Stomach smooth muscle (tissue), 2 donors: ENCODE data around the gene PRKAG3.

Source experiments
- H3K27ac ChIP-seq: one replicate; pipeline ENCODE4 v1.7.0; 2013; ENCODE audit warnings: mild to moderate bottlenecking, low read length, inconsistent platforms
- H3K27me3 ChIP-seq, 2 donors: one replicate each; pipeline ENCODE4 v1.7.0; 2013; ENCODE audit warnings: low read length in 2 of 2; ENCODE audit not compliant: insufficient read depth in 2 of 2, control insufficient read depth in 1 of 2
- H3K36me3 ChIP-seq, 2 donors: one replicate each; pipeline ENCODE4 v1.7.0; 2013; ENCODE audit warnings: low read length in 2 of 2; ENCODE audit not compliant: control insufficient read depth in 2 of 2, insufficient read depth in 2 of 2
- H3K4me1 ChIP-seq: one replicate; pipeline ENCODE4 v1.7.0; 2013; ENCODE audit warnings: low read length; ENCODE audit not compliant: control insufficient read depth, insufficient read depth
- H3K4me3 ChIP-seq, 2 donors: one replicate each; pipeline ENCODE4 v1.7.0; 2013; ENCODE audit warnings: low read length in 2 of 2
- H3K9ac ChIP-seq, 2 donors: one replicate each; pipeline ENCODE4 v1.7.0; 2013; ENCODE audit warnings: low read length in 2 of 2, mild to moderate bottlenecking in 1 of 2
- H3K9me3 ChIP-seq, 2 donors: one replicate each; pipeline ENCODE4 v1.7.0; 2013; ENCODE audit warnings: low read length in 2 of 2; ENCODE audit not compliant: control insufficient read depth in 2 of 2
- donor health status: healthy.
- donor health status: Pancreatic carcinoma.

Gene PRKAG3

DNA sequence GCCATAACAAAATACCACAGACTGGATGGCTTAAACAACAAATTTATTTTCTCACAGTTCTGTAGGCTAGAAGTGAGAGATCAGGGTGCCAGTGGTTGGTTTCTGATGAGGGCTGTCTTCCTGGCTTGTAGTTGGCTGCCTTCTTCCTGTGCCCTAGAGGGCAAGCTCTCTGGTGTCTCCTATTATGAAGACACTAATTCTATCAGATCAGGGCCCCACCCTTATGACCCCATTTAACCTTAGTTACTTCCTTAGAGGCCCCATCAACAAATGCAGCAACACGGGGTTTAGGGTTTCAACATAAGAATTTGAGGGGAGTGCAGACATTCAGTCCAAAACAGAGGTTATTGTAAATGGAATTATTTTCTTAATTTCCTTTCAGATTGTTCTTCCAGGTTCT is 26.8 kb downstream of the PRKAG3 start:
- Histone ChIP-seq H3K36me3 (no peaks in the 10 kb centered on the region), H3K27ac (no peak overlapping the region), H3K4me1 (peaks cover 4% of the 10 kb centered on the region), H3K27me3 (peaks cover 0 to 2% of the 10 kb centered on the region in 2 donors), H3K9ac (no peak overlapping the region), H3K4me3 (no peak overlapping the region), H3K9me3 (peaks cover 0 to 3% of the 10 kb centered on the region in 2 donors)

DNA sequence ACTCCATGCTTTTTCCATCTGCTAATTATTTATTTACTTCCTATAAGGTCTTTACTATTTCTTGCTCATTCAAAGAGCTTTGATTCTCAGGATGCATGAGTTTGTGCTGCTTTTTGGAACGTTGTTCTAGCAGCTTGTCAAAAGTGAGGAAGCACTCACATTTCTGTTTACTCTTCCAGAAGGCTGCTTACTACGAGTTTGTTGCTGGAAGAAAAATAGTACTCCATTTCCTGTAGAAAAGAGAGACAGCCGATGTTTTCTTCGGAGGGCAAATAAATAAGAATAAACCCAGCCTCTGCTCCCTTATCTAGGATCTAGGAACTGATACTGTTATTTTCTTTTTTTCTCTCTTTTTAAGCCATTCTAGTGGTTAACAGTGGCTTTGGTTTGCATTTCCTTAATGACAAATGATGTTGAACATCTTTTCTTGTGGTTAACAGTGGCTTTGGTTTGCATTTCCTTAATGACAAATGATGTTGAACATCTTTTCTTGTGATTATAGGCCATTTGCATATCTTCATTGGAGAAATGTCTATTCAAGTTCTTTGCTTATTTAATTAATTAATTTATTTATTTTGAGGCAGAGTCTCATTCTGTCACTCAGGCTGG is 29.1 kb downstream of the PRKAG3 start:
- Histone ChIP-seq H3K27ac (no peak overlapping the region), H3K36me3 (no peaks in the 10 kb centered on the region), H3K4me3 (no peak overlapping the region), H3K27me3 (peaks cover 0 to 2% of the 10 kb centered on the region in 2 donors), H3K9me3 (peaks cover 0 to 3% of the 10 kb centered on the region in 2 donors), H3K4me1 (no peaks in the 10 kb centered on the region), H3K9ac (no peak overlapping the region)

DNA sequence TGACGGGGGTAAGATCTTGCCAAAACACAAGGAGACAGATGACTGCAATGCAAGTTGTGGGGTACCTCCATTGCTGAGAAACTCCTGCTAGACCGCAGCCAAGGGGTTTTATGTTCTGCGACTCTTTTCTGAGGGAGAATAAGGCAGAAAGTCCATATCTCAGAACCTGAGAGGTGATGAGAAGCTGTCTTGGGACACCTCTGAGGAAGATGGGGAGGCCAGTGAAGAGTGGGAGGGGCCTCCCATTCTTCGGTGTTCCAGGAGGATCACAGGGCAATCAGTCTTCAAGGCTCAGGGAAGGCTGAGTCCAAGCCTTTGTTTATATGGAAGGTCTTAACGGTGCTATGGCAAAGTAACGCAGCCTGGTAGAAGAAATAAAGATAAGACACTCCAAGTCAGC is 31.6 kb downstream of the PRKAG3 start:
- H3K4me1 ChIP-seq = no peaks in the 10 kb centered on the region
- no peak overlapping the region for H3K27ac ChIP-seq
- H3K9me3 ChIP-seq = peaks cover 0 to 3% of the 10 kb centered on the region in 2 donors
- H3K36me3 ChIP-seq = no peaks in the 10 kb centered on the region
- H3K4me3 ChIP-seq = no peak overlapping the region
- H3K9ac ChIP-seq = no peak overlapping the region
- peaks cover 0 to 2% of the 10 kb centered on the region in 2 donors for H3K27me3 ChIP-seq

DNA sequence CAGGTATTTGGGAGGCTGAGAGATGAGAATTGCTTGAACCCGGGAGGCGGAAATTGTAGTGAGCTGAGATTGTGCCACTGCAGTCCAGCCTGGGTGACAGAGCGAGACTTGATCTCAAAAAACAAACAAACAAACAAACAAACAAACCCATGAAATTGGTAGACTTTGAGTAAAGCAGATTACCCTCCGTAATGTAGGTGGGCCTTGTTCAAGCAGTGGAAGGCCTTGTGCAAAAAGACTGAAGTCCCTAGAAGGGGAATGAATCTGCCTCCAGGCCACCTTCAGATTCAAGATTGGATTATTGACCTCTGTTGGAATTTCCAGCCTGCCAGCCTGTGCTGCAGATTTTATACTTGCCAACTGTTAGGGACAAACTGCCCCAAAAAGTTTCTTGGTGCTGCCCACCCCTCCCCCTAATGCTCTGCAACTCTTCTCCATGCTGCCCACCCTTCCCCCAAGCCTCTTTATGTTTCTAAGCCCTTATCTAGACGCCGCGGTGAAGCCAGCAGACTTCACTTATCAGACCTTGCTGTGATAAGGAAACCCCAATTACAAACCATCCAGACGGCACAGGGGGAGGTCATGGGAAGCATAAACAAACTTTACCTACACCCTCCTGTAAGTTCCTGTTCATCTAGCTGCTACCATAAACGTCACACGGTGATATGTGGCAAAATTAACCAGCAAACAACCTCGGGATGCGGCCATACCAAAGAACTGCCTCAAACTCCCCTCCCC is 32.7 kb downstream of the PRKAG3 start:
- Histone ChIP-seq H3K9me3 (no peaks in the 10 kb centered on the region), H3K27me3 (peaks cover 0 to 2% of the 10 kb centered on the region in 2 donors), H3K9ac (no peak overlapping the region), H3K36me3 (no peaks in the 10 kb centered on the region), H3K4me3 (no peak overlapping the region), H3K4me1 (no peaks in the 10 kb centered on the region), H3K27ac (no peak overlapping the region)

DNA sequence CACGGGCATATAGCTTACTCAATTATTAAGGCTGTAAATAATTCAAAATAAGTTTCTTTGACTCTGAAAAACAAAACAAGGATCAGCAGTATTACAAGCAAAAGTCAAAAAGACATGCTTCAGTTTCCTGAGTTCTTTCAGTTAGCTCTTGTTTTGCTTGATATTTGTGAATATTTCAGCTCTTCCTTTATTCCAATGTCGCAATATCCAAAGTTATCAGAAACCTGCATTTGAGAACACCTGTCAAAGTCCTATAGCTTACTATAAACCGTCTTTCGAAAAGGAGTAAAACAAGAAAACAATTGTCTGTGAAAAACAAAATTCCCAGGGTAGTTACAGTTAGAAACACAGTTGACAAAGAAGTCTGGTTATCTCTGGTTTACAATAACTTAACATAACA is 34.9 kb downstream of the PRKAG3 start:
- H3K36me3 ChIP-seq = no peaks in the 10 kb centered on the region
- peaks cover 0 to 2% of the 10 kb centered on the region in 2 donors for H3K27me3 ChIP-seq
- H3K4me1 ChIP-seq = no peaks in the 10 kb centered on the region
- H3K9me3 ChIP-seq = no peaks in the 10 kb centered on the region
- H3K27ac ChIP-seq = no peak overlapping the region
- no peak overlapping the region for H3K9ac ChIP-seq
- no peak overlapping the region for H3K4me3 ChIP-seq

DNA sequence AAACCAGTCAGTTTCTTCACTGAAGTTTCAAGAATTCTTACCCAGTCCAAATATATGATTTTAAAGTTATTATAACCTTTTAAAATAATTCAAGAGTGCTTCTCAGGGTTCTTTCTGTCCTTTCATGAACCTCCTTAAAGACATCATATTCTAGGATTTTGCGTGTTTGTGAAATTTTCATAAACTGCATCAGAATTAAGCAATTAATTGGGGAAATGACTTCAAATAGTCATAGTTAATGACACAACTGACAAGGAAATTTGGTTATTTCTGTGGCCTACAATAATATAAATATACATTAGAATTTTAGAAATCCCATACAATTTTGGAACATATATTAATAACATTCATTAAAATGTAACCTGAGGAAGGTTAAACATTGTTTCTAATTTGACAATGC is 39.2 kb downstream of the PRKAG3 start:
- Histone ChIP-seq H3K4me1 (no peaks in the 10 kb centered on the region), H3K9me3 (no peaks in the 10 kb centered on the region), H3K4me3 (no peak overlapping the region)

DNA sequence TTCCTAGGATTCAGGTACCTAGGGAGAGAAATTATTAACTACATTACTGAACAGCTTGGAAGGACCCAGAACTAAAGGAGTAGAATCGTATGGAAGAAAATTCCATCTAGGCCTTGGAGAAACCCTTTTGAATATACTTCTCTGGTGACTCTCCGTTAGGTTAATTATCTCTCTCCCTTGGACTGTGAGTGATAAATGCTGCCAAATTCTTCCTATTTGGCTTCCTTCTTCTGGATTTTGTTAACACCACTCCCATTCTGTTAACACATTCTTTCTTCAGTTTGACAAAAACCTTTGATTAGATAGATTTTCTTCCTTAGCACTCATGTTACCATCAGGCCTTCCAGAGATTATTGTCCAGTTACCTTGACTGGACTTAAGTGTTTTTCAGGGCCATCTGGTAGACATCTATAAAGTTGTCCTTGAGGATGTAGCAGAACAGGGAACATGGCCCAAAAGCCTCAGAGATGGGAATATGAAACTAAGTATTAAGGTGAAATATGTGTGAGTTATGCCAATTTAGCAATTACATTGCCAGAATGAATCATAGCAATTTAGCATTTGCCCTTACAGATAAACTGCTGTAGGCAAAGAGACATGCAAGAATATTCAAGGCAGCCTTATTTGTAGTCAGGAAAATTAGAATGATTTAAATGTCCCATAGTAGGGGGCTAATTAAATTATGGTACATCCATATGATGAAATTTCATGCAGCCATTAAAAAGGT is 42.9 kb downstream of the PRKAG3 start:
- Histone ChIP-seq H3K27me3 (peaks cover 0 to 2% of the 10 kb centered on the region in 2 donors), H3K36me3 (peaks cover 0 to 3% of the 10 kb centered on the region in 2 donors), H3K4me1 (no peaks in the 10 kb centered on the region)

More for the DNA sequence above, 39.2 kb downstream of the PRKAG3 start:
- Histone ChIP-seq H3K27ac (no peak overlapping the region), H3K9ac (no peak overlapping the region), H3K36me3 (peaks cover 0 to 3% of the 10 kb centered on the region in 2 donors), H3K27me3 (no peaks in the 10 kb centered on the region)

DNA sequence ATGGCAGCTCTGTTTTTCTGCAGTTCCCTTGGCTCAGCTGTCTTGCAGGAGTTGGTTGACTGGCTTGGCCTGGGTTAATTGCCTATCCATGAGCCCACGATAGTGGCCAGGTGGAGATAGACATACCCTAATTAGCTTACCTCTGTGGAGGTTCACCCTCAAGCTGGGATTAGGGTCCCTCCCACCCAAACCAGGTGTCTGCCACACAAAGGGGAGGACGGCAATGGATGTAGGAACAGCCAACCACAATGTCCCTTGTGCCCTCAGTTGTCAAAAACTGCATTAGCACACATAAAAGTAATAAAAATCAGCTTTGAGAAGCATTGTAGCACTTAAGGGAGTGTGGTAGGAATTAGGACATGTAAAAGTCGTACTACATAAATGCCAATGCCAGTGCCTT is 45.5 kb downstream of the PRKAG3 start:
- H3K9me3 ChIP-seq = no peaks in the 10 kb centered on the region
- no peak overlapping the region for H3K4me3 ChIP-seq
- H3K27ac ChIP-seq = no peak overlapping the region
- no peak overlapping the region for H3K9ac ChIP-seq
- H3K4me1 ChIP-seq = no peaks in the 10 kb centered on the region
- peaks cover 0 to 3% of the 10 kb centered on the region in 2 donors for H3K36me3 ChIP-seq
- peaks cover 7 to 8% of the 10 kb centered on the region in 2 donors for H3K27me3 ChIP-seq

More for the DNA sequence above, 42.9 kb downstream of the PRKAG3 start:
- H3K27ac ChIP-seq = no peak overlapping the region
- no peaks in the 10 kb centered on the region for H3K9me3 ChIP-seq
- no peak overlapping the region for H3K9ac ChIP-seq
- H3K4me3 ChIP-seq = no peak overlapping the region

DNA sequence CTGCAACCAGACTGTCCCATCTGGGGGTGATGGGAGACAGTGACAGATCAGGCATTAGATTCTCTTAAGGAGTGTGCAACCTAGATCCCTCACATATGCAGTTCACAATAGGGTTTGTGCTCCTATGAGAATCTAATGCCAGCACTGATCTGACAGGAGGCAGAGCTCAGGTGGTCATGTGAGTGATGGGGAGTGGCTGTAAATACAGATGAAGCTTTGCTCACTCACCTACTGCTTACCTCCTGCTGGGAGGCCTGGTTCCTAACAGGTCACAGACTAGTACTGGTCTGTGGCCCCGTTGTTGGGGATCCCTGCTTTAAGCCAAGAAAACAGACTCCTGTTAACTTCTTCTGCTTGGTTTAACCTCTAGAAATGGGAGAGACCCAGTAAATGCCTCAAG is 46.5 kb downstream of the PRKAG3 start:
- Histone ChIP-seq H3K4me1 (no peaks in the 10 kb centered on the region), H3K4me3 (no peak overlapping the region), H3K27me3 (peaks cover 8 to 9% of the 10 kb centered on the region in 2 donors), H3K9me3 (no peaks in the 10 kb centered on the region), H3K36me3 (peaks cover 0 to 3% of the 10 kb centered on the region in 2 donors), H3K27ac (no peak overlapping the region), H3K9ac (no peak overlapping the region)

DNA sequence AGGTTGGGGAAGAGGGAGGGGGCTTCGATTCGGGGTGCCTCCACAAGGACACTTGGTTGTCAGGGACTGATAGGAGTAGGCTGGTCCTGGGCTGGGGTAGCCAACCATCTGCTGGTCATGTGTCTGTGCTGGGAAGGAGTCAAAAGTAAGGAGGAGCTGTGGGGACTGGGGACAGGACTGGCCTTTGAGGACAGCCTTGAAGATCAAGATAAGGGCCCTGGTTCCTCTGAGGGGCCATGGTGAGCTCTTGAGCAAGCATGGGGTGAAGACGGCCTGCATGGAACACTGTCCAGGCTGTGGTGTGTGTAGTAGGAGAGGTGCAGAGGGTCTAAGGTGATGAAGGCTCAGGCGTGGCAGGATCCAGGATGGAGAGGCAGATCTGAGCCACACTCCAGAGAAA is 47.9 kb downstream of the PRKAG3 start:
- no peak overlapping the region for H3K9ac ChIP-seq
- no peaks in the 10 kb centered on the region for H3K4me1 ChIP-seq
- H3K4me3 ChIP-seq = peak overlapping the region in 1 of 2 donors; percentile 77
- H3K27me3 ChIP-seq = peaks cover 8 to 9% of the 10 kb centered on the region in 2 donors
- H3K9me3 ChIP-seq = no peaks in the 10 kb centered on the region
- peaks cover 0 to 3% of the 10 kb centered on the region in 2 donors for H3K36me3 ChIP-seq
- H3K27ac ChIP-seq = no peak overlapping the region
